Measurements from ENCODE around the gene SLC39A11.

SLC39A11 gene

DNA sequence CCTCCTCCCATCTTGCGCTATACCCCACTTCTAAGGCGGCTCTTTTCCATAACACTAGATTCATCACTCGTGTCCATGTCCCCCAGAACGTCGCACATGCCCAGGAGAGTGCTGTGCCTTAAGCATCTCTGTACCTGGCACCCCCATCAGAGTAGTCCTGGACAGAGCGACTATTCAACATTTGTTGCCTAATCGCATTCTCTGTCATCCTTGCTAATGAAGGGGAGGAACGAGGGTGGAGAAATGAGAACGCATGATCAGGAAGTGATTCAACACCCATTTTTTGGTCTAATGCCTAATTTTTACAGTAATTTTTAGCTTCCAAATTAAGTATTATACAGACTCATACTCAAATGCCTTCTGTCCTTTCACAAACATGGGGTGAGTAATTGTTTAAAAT is 53.2 kb downstream of the SLC39A11 start:
- no peak for DNase-seq

DNA sequence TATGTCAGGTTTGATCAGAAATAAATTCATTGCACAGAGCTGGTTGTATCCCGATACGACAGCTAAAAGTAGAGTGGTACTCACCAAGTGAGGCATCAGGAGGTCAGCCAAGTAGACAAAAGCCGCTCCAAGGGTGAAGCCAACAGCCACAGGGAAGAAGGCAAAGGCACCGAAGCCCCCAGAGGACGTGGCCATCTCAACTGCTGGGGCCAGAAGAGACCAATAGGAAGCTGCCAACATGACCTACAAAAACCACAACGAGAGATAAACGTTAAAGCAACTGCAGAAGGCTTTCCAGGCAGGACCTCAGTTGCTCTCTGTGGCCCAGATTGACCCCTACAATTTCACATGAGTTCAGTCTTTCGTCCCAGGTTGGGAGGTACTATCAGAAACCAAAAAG is 61.0 kb downstream of the SLC39A11 start:
- DNase-seq: no peak

GRCh38 chr17:73030995-73031394 is 61.5 kb downstream of the SLC39A11 start:
- DNase-seq: no peak

GRCh38 chr17:73030501-73030921 is 62.0 kb downstream of the SLC39A11 start:
- no peak for DNase-seq

DNA sequence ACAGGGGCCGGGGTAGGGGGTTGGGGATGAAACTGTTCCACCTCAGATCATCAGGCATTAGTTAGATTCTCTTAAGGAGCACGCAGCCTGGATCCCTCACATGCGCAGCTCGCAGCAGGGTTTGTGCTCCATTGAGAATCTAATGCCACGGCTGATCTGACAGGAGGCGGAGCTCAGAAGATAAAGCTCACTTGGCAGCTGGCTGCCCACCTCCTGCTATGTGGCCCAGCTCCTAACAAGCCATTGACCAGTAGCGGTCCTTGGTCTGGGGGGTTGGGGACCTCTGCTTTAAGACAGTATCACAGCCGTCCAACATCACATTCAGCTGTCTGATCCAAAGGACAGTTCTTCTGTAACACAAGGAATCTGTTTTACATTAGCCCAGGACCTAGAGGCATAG is 62.5 kb downstream of the SLC39A11 start:
- no peak for DNase-seq

DNA sequence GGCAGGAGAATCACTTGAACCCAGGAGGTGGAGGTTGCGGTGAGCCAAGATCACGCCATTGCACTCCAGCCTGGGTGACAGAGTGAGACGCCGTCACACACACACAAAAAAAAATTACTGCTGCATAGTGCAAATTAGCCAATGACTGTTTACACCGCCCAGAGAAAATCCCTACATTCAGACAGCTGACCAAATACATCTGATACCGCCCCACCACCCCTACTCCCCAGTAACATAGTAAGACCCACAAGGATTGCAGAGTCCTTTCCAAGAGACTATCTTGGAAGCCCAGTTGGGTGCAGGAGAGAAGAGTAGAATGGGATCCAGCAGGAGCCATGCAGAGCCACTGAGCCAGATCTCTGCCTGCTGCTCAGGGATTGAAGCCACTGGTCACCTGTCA is 63.5 kb downstream of the SLC39A11 start:
- no peak for DNase-seq

DNA sequence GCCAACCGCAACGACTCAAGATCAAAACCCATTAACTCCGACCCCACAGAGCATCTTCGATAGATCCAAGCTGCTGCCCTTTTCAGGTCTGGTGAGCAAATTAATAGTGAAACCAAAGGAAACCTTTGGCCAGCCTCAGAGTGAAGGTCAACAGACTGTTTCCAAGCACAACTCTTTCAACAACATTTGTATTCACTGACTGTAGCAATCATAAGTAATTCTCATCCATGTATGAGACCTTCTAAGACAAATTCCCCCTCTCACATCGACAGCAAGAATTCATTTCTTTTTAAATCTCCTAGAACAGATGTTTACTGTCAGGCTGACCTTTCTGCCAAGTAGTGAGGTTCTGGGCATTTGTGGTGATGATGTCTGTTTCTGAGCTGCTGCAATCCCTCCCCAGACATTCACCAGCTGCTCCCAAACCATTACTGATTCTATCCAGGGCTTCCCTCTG is 64.2 kb downstream of the SLC39A11 start:
- DNase-seq: no peak

DNA sequence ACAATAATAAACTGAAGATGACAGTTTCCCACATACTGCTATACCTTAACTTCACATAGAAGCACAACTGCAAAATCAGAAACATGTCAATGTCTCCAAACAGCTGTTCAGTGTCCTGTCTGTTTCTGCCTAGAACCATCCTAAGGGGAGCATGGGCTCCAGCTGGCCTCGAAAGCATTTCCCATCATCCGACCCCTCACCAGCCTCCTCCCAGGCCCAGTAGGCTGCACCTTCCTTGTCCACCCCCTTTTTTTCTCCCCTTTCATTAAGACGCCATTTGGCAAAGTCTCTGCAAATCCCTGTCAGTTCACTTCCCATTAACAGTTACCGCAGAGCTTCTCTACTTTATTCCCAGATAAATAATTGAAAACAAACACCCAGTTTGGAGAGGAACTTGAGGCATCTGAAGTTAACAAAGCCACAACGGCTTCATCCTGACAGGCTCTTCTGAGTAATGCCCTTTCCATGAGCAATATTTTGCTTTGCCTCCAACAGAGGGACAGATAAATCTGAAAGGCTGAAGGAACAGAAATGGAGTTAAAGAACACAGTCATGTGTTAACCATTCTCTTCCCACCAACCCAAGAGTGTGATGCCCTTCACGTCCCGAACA is 65.3 kb downstream of the SLC39A11 start:
- DNase-seq: no peak

DNA sequence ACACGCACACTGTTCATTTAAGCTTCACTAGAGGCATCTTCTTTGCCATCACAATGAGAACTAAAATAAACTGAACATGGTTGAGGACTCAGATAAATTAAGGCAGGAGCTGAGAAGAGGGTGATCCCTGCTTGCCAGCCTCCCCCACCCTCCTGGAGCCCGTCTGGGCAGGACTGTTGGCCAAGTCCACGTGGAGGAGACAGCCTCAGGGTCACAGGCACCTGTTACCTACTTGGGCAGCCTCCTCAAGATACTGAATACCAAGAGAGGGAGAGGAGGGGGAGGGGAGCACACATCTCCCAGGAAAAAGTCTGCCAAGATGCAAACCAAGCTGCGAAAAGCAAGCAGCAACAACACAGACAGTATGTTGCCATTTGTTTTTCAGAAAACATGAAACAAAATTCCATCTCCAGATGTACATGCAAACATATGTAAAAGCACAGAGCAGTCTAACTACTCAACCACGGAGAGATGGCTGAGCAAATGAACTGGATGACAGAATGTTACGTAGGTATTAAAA is 67.4 kb downstream of the SLC39A11 start:
- DNase-seq: no peak

DNA sequence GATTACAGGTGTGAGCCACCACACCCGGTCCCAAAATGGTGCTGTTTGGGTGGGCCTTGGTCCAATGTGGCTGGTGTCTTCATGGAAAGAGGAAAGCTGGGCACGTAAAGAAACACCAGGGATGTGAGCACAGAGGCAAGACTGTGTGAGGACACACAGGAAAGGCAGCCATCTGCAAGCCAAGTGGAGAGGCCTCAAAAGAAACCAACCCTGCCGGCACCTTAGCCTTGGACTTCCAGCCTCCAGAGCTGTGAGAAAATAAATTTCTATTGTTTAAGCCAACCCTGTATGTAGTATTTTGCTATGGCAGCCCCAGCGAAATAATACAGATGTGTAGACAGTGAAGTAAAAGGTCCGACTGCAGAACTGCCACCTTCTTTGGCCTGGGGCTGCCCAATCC is 68.7 kb downstream of the SLC39A11 start:
- no peak for DNase-seq

- DNase-seq: no peak
Measured at GRCh38 chr17:73022694-73023093, 69.8 kb downstream of the SLC39A11 start.

DNA sequence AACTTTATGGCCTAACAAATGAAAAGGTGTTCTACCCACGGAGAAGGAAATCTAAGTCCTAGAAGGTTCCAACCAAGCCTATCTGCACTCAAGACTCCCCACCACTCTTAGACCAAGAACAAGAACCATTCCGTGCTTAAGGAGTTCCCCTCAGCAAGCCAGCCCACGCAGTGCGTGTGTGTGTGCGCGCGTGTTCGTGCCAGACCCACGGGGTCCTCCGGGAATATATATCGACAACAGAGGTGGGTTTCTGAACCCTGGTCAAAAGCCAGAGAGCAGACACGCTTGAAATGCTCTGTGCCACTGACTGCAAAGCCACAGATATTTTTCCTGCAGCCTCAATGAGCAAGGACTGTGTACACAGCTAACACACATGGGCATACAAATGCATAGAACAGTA is 70.7 kb downstream of the SLC39A11 start:
- no peak for DNase-seq

GRCh38 chr17:73020110-73020509 is 72.4 kb downstream of the SLC39A11 start:
- DNase-seq: no peak

DNA sequence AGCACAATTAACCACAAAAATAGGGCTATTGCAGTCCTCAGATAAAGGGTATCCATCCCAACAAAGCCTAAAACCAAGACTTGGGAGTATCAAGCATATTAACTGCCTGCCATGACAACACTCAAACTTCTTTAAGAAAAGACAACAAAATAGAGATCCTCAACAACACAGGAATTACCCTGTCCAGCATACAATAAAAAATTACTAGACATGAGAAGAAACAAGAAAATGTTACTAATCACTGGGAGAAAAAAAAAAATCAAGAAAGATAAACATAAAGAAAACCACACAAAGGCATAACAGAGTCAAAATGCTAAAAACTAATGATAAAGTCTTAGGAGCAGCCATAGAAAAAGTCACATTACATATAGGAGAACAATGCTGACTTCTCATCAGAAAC is 73.9 kb downstream of the SLC39A11 start:
- DNase-seq: no peak

- no peak for DNase-seq
Measured at GRCh38 chr17:73017658-73018057, 74.8 kb downstream of the SLC39A11 start.

DNA sequence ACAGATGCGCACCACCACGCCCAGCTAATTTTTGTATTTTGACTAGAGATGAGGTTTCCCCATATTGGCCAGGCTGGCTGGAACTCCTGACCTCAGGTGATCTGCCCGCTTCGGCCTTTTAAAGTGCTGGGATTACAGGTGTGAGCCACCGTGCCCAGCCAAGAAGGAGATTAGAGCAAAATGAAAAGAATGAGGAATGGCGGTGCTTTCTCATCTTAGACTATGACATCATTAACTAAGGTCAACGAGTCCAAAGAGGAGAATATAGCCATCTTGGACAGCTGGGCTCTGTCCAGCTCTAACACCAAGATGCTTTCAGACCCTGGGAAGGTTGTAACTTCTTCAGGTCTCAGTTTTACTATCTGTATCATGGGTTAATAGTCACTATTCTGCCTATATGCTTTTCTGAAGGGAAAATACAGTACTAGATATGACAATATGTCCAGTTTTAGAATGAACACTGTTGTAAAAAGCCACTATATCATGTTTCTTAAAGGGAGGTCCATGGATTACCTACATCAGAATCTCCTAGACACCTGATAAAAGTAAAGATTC is 76.7 kb downstream of the SLC39A11 start:
- DNase-seq: no peak

GRCh38 chr17:73013816-73014663 is 78.4 kb downstream of the SLC39A11 start:
- no peak for DNase-seq

DNA sequence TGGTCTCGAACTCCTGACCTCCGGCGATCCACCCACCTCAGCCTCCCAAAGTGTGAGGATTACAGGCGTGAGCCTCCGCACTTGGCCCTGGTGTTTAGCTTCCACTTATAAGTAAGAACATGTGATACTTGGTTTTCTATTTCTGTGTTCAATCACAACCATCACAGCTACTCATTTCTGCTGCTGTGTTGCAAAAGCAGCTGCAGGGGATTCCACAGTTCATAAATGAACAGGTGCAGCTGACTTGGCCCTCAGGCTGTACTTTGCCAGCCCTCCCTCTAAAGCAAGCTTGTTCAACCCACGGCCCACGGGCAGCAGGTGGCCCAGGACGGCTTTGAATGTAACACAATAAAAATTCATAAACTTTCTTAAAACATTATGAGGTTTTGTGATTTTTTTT is 79.2 kb downstream of the SLC39A11 start:
- no peak for DNase-seq

GRCh38 chr17:73011016-73011486 is 81.4 kb downstream of the SLC39A11 start:
- peak; percentile 2 for DNase-seq

- no peak for DNase-seq
Measured at GRCh38 chr17:73010414-73010813, 82.1 kb downstream of the SLC39A11 start.

DNA sequence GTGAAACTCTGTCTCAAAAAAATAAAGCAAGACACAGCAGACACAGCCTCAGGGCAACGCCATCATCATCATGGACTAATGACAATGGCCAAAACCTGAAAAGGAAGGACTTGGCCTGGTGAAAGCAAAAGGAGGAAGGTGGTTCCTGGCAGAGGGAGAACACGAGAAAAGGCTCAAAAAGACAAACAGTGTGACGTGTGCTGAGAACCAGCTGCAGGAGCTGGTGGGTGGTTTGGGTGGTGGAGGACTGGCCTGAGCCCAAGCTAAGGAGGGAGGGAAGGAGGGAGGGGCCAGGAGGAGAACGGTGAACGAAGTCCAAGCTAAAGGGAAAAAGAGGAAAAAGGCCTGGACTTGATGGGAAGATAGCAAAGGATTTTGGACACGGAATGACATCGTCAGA is 85.1 kb downstream of the SLC39A11 start:
- no peak for DNase-seq

DNA sequence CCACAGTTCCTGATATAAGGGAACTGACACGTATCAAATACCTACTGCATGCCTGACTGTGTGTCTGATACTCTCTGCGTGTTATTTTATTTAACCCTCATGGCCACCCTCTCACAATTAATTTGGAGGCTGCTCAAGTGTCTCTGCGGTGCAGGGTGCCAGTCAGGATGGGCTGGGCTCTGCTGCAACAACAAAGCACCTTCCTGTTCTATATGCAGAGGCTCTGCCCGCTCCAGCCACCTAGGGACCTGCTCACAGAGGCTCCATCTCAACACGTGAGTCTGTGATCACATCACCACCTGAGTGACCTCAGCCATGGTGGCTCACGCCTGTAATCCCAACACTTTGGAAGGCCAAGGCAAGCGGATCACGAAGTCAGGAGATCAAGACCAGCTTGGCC is 87.1 kb downstream of the SLC39A11 start:
- DNase-seq: no peak

DNA sequence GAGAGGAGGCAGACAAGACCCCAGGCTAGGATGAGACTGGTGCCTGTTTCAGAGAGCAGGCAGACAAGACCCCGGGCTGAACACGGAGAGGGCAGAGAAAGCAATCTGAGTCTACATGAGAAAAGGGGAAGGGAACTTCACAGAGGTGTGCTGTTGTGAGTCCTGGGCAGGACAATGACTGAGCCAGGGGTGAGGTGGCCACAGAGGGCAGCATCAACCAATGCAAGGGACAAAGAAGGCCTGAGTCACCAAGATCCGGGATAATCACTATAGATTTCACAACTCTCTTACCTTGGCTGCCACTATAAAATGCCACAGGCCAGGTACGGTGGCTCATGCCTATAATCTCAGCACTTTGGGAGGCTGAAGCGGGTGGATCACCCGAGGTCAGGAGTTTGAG is 89.0 kb downstream of the SLC39A11 start:
- DNase-seq: no peak

DNA sequence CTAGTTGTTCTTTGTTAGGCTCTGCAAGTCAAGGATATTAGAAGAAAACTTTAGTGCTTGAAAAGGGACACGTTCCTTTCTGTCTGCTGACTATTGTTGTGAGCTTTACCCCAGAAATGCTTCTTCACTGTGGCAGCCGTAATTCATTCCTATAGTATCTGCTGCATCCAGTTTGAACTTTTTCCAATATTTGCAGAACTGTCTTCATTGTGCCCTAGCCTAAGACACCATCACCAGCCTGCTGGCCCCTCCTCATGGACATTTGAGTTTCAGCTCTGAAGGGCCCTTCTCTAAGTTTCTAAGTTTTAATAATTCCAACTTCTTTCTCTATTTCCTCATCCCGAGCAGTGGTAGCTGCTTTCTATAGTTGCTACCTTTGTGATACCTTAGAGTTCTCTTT is 91.7 kb downstream of the SLC39A11 start:
- DNase-seq: no peak
